B cell (primary cell): ENCODE results near the gene BTF3.

Experiments
- CTCF ChIP-seq: fragments of 200-600 bp; IDR thresholded peaks from one replicate; pipeline ENCODE4 v1.8.0; 2022; ENCODE audit warnings: antibody characterized with exemption, mild to moderate bottlenecking
- EZH2 ChIP-seq: IDR thresholded peaks from 2 replicates; pipeline ENCODE4 v1.6.1; 2012; ENCODE audit warnings: borderline replicate concordance, low read depth, mild to moderate bottlenecking, moderate library complexity, low read length; ENCODE audit not compliant: insufficient read depth, poor library complexity, severe bottlenecking

- TF ChIP-seq CTCF (no peak), EZH2 (no peak)
These were observed 9.4 kb upstream of the BTF3 start for GRCh38 chr5:73488806-73489205.
